ENCODE data around the gene ANKRD33B. TPM values are rescaled to one million over a fixed set of nuclear protein-coding genes. Genes with fewer than 3 reads are reported as not detected.

The ANKRD33B gene
- polyA plus RNA-seq, 1 donor (not counting 4 experiments of a cell fraction or from before 2014, with no cell fraction given), result 1.9 TPM

DNA sequence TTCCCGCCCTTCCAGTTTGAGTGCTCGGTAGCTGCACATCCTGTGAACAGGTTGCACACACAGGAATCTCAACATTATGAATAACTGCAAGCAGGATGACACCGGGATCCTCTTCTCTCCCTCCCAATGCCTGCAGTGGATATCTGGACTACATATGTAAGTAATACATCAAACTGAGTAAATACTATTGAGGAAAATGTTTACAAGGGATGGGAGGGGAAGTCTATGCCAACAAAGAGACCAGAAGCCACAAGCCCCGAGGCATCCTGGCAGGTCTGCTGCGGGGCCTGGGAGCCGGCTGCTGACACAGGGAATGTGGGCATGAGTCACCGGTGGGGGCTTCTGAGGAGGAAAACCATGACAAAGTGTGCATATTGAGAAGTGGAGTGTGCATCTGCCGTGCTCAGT lies 8.6 kb upstream of the ANKRD33B start:
- no peaks in the 10 kb centered on the region for H3K27me3 ChIP-seq (ENCODE audit: control insufficient read depth, extremely low read depth, insufficient read depth, low read length)
- H4K20me1 ChIP-seq (ENCODE audit: control insufficient read depth, extremely low read depth, insufficient read depth, low read length), result no peaks in the 10 kb centered on the region
- TF ChIP-seq, protein P1, sequence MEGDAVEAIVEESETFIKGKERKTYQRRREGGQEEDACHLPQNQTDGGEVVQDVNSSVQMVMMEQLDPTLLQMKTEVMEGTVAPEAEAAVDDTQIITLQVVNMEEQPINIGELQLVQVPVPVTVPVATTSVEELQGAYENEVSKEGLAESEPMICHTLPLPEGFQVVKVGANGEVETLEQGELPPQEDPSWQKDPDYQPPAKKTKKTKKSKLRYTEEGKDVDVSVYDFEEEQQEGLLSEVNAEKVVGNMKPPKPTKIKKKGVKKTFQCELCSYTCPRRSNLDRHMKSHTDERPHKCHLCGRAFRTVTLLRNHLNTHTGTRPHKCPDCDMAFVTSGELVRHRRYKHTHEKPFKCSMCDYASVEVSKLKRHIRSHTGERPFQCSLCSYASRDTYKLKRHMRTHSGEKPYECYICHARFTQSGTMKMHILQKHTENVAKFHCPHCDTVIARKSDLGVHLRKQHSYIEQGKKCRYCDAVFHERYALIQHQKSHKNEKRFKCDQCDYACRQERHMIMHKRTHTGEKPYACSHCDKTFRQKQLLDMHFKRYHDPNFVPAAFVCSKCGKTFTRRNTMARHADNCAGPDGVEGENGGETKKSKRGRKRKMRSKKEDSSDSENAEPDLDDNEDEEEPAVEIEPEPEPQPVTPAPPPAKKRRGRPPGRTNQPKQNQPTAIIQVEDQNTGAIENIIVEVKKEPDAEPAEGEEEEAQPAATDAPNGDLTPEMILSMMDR (optimal IDR thresholded peaks at IDR 0.05 in 1 of 3, IDR thresholded peaks at IDR 0.05 in 1 of 3, conservative IDR thresholded peaks at IDR 0.05 in 1 of 3; ENCODE audit: extremely low read depth in 1 of 3, insufficient read depth in 2 of 3, low read length in 3 of 3), result no peak
- TF ChIP-seq EZH2 (IDR thresholded peaks at IDR 0.05; ENCODE audit: low read length), result no peak
- no peak overlapping the region for H3K9ac ChIP-seq (ENCODE audit: control insufficient read depth, extremely low read depth, insufficient read depth, low read length)
- no peaks in the 10 kb centered on the region for H3K9me1 ChIP-seq (ENCODE audit: control insufficient read depth, extremely low read depth, insufficient read depth, low read length)
- peaks cover 56% of the 10 kb centered on the region for H3K4me1 ChIP-seq (ENCODE audit: control insufficient read depth, extremely low read depth, insufficient read depth, low read length)
- H3K4me3 ChIP-seq (ENCODE audit: control insufficient read depth in 2 of 3, extremely low read depth in 1 of 3, insufficient read depth in 2 of 3, low read depth in 1 of 3, low read length in 3 of 3), result no peak overlapping the region
- peak; percentile 26 for DNase-seq (ENCODE audit: low read depth, low spot score)
- H3K79me2 ChIP-seq (ENCODE audit: control insufficient read depth, insufficient read depth, low read length), result no peaks in the 10 kb centered on the region
- no peak overlapping the region for H2AFZ ChIP-seq (ENCODE audit: control insufficient read depth, low read length)
- H3K27ac ChIP-seq (ENCODE audit: control insufficient read depth, insufficient read depth, low read length), result no peak overlapping the region
- H3K4me2 ChIP-seq (ENCODE audit: control insufficient read depth, extremely low read depth, insufficient read depth, low read depth, low read length), result no peak overlapping the region
- H3K9me3 ChIP-seq (ENCODE audit: control insufficient read depth, low read depth, low read length), result no peaks in the 10 kb centered on the region
- H3K36me3 ChIP-seq (ENCODE audit: control insufficient read depth in 2 of 2, extremely low read depth in 1 of 2, insufficient read depth in 2 of 2, low read length in 2 of 2), result no peaks in the 10 kb centered on the region
- no peak for FAIRE-seq
- dilution Hi-C loops (cut with MboI; ENCODE audit: extremely low pct_ligation_motif_present, low sequenced_read_pairs), result no loop called here

- dilution Hi-C loops (cut with MboI; ENCODE audit: extremely low pct_ligation_motif_present, low sequenced_read_pairs), result no loop called here
- H3K4me2 ChIP-seq (ENCODE audit: control insufficient read depth, extremely low read depth, insufficient read depth, low read depth, low read length), result peak overlapping the region; percentile 67
- DNase-seq (ENCODE audit: low read depth, low spot score), result no peak
- no peaks in the 10 kb centered on the region for H3K9me3 ChIP-seq (ENCODE audit: control insufficient read depth, low read depth, low read length)
- H4K20me1 ChIP-seq (ENCODE audit: control insufficient read depth, extremely low read depth, insufficient read depth, low read length), result no peaks in the 10 kb centered on the region
- H3K79me2 ChIP-seq (ENCODE audit: control insufficient read depth, insufficient read depth, low read length), result no peaks in the 10 kb centered on the region
- peak overlapping the region; percentile 30 for H3K9ac ChIP-seq (ENCODE audit: control insufficient read depth, extremely low read depth, insufficient read depth, low read length)
- no peaks in the 10 kb centered on the region for H3K36me3 ChIP-seq (ENCODE audit: control insufficient read depth in 2 of 2, extremely low read depth in 1 of 2, insufficient read depth in 2 of 2, low read length in 2 of 2)
- TF ChIP-seq, protein P1 (optimal IDR thresholded peaks at IDR 0.05 in 1 of 3, IDR thresholded peaks at IDR 0.05 in 1 of 3, conservative IDR thresholded peaks at IDR 0.05 in 1 of 3; ENCODE audit: extremely low read depth in 1 of 3, insufficient read depth in 2 of 3, low read length in 3 of 3), result no peak
- TF ChIP-seq EZH2 (IDR thresholded peaks at IDR 0.05; ENCODE audit: low read length), result no peak
- peak overlapping the region; percentile 72 for H2AFZ ChIP-seq (ENCODE audit: control insufficient read depth, low read length)
- peak overlapping the region; percentile 33 for H3K27ac ChIP-seq (ENCODE audit: control insufficient read depth, insufficient read depth, low read length)
- no peaks in the 10 kb centered on the region for H3K9me1 ChIP-seq (ENCODE audit: control insufficient read depth, extremely low read depth, insufficient read depth, low read length)
- H3K27me3 ChIP-seq (ENCODE audit: control insufficient read depth, extremely low read depth, insufficient read depth, low read length), result no peaks in the 10 kb centered on the region
- no peak for FAIRE-seq
- H3K4me1 ChIP-seq (ENCODE audit: control insufficient read depth, extremely low read depth, insufficient read depth, low read length), result peaks cover 49% of the 10 kb centered on the region
- no peak overlapping the region for H3K4me3 ChIP-seq (ENCODE audit: control insufficient read depth in 2 of 3, extremely low read depth in 1 of 3, insufficient read depth in 2 of 3, low read depth in 1 of 3, low read length in 3 of 3)
Observed at GRCh38 chr5:10556289-10556807, 7.5 kb upstream of the ANKRD33B start.

All from keratinocyte (primary cell).